Endodermal cell (in vitro differentiated cells): ENCODE results near the gene MORN1. TPM values are rescaled to one million over a fixed set of nuclear protein-coding genes. Genes with fewer than 3 reads are reported as not detected.

Source experiments
- DNase-seq: peaks from one replicate; pipeline ENCODE4 v3.0.0-alpha.2; 2017
- H3K27ac ChIP-seq: 2 replicates; pipeline ENCODE4 v1.5.1; 2013; ENCODE audit warnings: mild to moderate bottlenecking, low read depth, low read length, moderate library complexity
- H3K27me3 ChIP-seq: 2 replicates; pipeline ENCODE4 v1.6.1; 2013; ENCODE audit warnings: mild to moderate bottlenecking, low read length, moderate library complexity; ENCODE audit not compliant: insufficient read depth, control insufficient read depth, poor library complexity, severe bottlenecking
- H3K36me3 ChIP-seq: 2 replicates; pipeline ENCODE4 v1.7.0; 2013; ENCODE audit warnings: mild to moderate bottlenecking, low read length, moderate library complexity; ENCODE audit not compliant: control insufficient read depth, insufficient read depth
- H3K4me1 ChIP-seq: one replicate; pipeline ENCODE4 v1.7.0; 2013; ENCODE audit warnings: low read length; ENCODE audit not compliant: control insufficient read depth, insufficient read depth
- H3K4me3 ChIP-seq: 2 replicates; pipeline ENCODE4 v1.5.1; 2013; ENCODE audit warnings: mild to moderate bottlenecking, low read length, moderate library complexity
- H3K9ac ChIP-seq: 2 replicates; pipeline ENCODE4 v1.6.1; 2013; ENCODE audit warnings: mild to moderate bottlenecking, low read length, moderate library complexity; ENCODE audit not compliant: poor library complexity, severe bottlenecking; ENCODE audit errors: extremely low read depth
- H3K9me3 ChIP-seq: 2 replicates; pipeline ENCODE4 v1.6.1; 2013; ENCODE audit warnings: mild to moderate bottlenecking, low read length, moderate library complexity; ENCODE audit not compliant: control insufficient read depth
- H3K27ac Mint-ChIP-seq: 2 replicates; pipeline ENCODE4 v1.8.0; 2020; ENCODE audit warnings: mixed read lengths
- H3K27me3 Mint-ChIP-seq: 2 replicates; pipeline ENCODE4 v1.8.0; 2021; ENCODE audit warnings: mild to moderate bottlenecking, mixed read lengths; ENCODE audit not compliant: insufficient read depth
- H3K36me3 Mint-ChIP-seq: 2 replicates; pipeline ENCODE4 v1.8.0; 2020; ENCODE audit warnings: low read depth, mixed read lengths
- H3K4me1 Mint-ChIP-seq: 2 replicates; pipeline ENCODE4 v1.8.0; 2020; ENCODE audit warnings: mixed read lengths
- H3K4me3 Mint-ChIP-seq: 2 replicates; pipeline ENCODE4 v1.8.0; 2020; ENCODE audit warnings: mild to moderate bottlenecking, moderate library complexity, mixed read lengths
- H3K9me3 Mint-ChIP-seq: 2 replicates; pipeline ENCODE4 v1.8.0; 2020; ENCODE audit warnings: mild to moderate bottlenecking, mixed read lengths
- WGBS, 2 experiments: methylation state at CpG; one replicate each; pipeline versions ENCODE4 v1.1.5 to v1.1.7; 2013; ENCODE audit warnings: missing lambda C conversion rate in 2 of 2, mixed read lengths in 1 of 2; ENCODE audit not compliant: insufficient coverage in 1 of 2, insufficient read length in 1 of 2; 5-methylcytosine and 5-hydroxymethylcytosine counted together
- total RNA-seq, 2 donors: library from RNA; stranded (reverse); fragmentation: NEBNext Ultra II Directional in 1 of 2; extraction: Animal tissue kit (Norgen Biotek cat#: 25700) in 1 of 2; gene quantifications; 2 replicates in 1 of 2; 3 replicates in 1 of 2; pipeline ENCODE4 v1.2.1, GENCODE V29; 2021
- TF ChIP-seq, protein P1 (sequence below): fragments of 200-600 bp; sonication (generic); conservative IDR thresholded peaks from 2 replicates; pipeline ENCODE4 v1.5.0; 2021; ENCODE audit warnings: antibody characterized with exemption, mild to moderate bottlenecking

MORN1 gene
- total RNA-seq, 2 donors from 2014 or later, result 21.3 to 24.9 TPM

DNA sequence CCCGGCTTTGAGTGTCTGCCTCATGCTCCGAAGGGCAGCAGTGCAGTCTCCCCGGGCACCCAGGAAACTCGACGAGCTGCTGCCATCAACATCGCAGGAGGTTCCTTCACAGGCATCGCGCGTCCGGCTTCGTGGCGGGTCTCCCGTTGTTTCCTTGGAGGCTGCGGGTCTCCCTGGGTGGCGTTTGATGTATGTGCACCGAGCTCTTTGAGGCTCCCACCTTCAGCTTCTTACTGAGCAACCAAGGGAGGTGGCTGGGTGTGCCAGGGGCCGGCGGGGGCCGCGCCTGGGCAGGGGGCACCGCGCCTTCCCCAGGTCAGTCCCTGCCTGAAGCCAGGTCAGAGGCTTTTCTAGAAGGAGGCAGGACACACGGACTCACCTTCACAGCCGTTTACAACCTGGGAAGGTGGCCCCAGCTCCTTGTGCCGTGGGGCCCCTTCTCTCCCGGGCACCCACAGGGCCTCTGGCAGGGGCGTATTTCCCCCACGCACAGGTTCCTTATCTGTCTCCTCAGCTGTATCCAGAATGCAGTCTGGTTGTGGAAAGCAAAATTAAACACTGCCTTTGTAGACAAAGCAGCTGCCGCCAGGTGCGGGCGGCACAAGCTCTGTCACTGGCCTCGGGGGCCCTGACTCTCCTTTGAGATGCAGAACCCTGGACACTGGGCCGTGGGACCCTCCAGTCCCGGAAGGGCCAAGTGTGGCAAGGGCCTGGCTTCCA is 42.7 kb upstream of the MORN1 start:
- no peak overlapping the region for H3K4me3 Mint-ChIP-seq
- Histone ChIP-seq H3K9ac (no peak overlapping the region), H3K27me3 (no peaks in the 10 kb centered on the region), H3K36me3 (no peaks in the 10 kb centered on the region), H3K9me3 (no peaks in the 10 kb centered on the region), H3K4me3 (no peak overlapping the region), H3K27ac (no peak overlapping the region), H3K4me1 (no peaks in the 10 kb centered on the region)
- TF ChIP-seq, protein P1, sequence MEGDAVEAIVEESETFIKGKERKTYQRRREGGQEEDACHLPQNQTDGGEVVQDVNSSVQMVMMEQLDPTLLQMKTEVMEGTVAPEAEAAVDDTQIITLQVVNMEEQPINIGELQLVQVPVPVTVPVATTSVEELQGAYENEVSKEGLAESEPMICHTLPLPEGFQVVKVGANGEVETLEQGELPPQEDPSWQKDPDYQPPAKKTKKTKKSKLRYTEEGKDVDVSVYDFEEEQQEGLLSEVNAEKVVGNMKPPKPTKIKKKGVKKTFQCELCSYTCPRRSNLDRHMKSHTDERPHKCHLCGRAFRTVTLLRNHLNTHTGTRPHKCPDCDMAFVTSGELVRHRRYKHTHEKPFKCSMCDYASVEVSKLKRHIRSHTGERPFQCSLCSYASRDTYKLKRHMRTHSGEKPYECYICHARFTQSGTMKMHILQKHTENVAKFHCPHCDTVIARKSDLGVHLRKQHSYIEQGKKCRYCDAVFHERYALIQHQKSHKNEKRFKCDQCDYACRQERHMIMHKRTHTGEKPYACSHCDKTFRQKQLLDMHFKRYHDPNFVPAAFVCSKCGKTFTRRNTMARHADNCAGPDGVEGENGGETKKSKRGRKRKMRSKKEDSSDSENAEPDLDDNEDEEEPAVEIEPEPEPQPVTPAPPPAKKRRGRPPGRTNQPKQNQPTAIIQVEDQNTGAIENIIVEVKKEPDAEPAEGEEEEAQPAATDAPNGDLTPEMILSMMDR, result no peak
- H3K27ac Mint-ChIP-seq, result no peak overlapping the region
- 85 to 91% methylated on average over 19 to 34 of the region's 34 CpGs for WGBS, 2 experiments
- H3K27me3 Mint-ChIP-seq, result peaks cover 3% of the 10 kb centered on the region
- H3K4me1 Mint-ChIP-seq, result no peaks in the 10 kb centered on the region
- H3K36me3 Mint-ChIP-seq, result no peaks in the 10 kb centered on the region
- no peak for DNase-seq
- H3K9me3 Mint-ChIP-seq, result peaks cover 10% of the 10 kb centered on the region

DNA sequence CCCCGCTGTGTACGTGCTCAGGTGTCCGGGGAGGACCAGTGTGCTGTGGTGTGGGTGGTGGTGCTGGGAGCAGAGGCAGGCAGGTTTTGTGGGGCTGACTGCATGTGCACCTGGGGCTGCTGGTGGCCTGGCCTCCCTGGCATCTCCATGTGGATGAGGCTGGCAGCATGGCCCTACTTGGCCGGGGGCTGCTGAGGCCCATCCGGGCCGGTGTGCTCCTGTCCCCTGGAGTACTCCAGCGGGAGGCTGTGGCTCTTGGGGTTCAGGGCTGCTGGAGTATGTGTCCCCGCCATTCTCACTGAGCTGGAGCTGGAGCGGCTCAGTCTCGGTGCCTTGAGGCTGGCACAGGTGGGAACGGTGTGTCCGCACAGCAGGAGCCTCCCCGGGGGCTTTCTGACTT is 41.8 kb upstream of the MORN1 start:
- H3K27me3 ChIP-seq, result no peaks in the 10 kb centered on the region
- Mint-ChIP-seq H3K36me3 (no peaks in the 10 kb centered on the region), H3K27ac (no peak overlapping the region), H3K4me1 (no peaks in the 10 kb centered on the region), H3K4me3 (no peak overlapping the region), H3K27me3 (peaks cover 3% of the 10 kb centered on the region), H3K9me3 (peaks cover 11% of the 10 kb centered on the region)
- no peak overlapping the region for H3K9ac ChIP-seq
- H3K27ac ChIP-seq, result no peak overlapping the region
- TF ChIP-seq, protein P1, result no peak
- no peak overlapping the region for H3K4me3 ChIP-seq
- WGBS, 2 experiments, result 88 to 93% methylated on average over 6 to 13 of the region's 13 CpGs
- no peaks in the 10 kb centered on the region for H3K4me1 ChIP-seq
- no peak for DNase-seq
- H3K9me3 ChIP-seq, result no peaks in the 10 kb centered on the region
- H3K36me3 ChIP-seq, result no peaks in the 10 kb centered on the region

DNA sequence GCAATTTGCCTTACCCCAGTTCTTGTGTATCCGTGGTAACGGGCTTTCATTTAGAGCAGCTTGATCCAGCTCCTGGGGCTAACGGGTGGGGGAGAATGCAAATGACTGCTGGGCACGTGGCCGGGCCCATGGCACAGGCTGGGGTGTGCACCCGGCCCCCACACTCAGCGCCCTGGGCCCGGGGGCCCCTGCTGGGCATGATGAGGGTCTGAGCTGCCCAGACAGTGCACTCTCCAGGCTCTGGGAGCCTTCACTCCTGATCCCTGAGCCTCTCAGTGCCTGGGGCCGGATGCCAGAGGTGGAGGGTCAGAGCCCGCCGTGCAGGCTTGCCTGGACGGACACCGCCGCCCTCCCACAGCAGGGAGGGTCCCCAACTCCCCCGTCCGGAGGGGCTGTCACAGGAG is 41.1 kb upstream of the MORN1 start:
- Mint-ChIP-seq H3K27me3 (peaks cover 3% of the 10 kb centered on the region), H3K36me3 (no peaks in the 10 kb centered on the region), H3K9me3 (peaks cover 11% of the 10 kb centered on the region), H3K27ac (no peak overlapping the region), H3K4me3 (no peak overlapping the region), H3K4me1 (no peaks in the 10 kb centered on the region)
- Histone ChIP-seq H3K36me3 (no peaks in the 10 kb centered on the region), H3K4me3 (no peak overlapping the region), H3K9ac (no peak overlapping the region), H3K9me3 (no peaks in the 10 kb centered on the region), H3K27me3 (no peaks in the 10 kb centered on the region), H3K27ac (no peak overlapping the region), H3K4me1 (no peaks in the 10 kb centered on the region)
- 54 to 71% methylated on average over 6 to 16 of the region's 16 CpGs for WGBS, 2 experiments
- DNase-seq, result no peak
- TF ChIP-seq, protein P1, result no peak
